CD4-positive, alpha-beta T cell treated with Interleukin-4 for 4 hours (primary cell): Measurements from ENCODE around the gene MASP1.
A peak's percentile ranks its signal among the peaks of the same experiment; 100 is the strongest.

Experiments
- DNase-seq: peaks from one replicate; pipeline ENCODE4 v3.0.0-alpha.2; 2020

The MASP1 gene, protein sequence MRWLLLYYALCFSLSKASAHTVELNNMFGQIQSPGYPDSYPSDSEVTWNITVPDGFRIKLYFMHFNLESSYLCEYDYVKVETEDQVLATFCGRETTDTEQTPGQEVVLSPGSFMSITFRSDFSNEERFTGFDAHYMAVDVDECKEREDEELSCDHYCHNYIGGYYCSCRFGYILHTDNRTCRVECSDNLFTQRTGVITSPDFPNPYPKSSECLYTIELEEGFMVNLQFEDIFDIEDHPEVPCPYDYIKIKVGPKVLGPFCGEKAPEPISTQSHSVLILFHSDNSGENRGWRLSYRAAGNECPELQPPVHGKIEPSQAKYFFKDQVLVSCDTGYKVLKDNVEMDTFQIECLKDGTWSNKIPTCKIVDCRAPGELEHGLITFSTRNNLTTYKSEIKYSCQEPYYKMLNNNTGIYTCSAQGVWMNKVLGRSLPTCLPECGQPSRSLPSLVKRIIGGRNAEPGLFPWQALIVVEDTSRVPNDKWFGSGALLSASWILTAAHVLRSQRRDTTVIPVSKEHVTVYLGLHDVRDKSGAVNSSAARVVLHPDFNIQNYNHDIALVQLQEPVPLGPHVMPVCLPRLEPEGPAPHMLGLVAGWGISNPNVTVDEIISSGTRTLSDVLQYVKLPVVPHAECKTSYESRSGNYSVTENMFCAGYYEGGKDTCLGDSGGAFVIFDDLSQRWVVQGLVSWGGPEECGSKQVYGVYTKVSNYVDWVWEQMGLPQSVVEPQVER

DNA sequence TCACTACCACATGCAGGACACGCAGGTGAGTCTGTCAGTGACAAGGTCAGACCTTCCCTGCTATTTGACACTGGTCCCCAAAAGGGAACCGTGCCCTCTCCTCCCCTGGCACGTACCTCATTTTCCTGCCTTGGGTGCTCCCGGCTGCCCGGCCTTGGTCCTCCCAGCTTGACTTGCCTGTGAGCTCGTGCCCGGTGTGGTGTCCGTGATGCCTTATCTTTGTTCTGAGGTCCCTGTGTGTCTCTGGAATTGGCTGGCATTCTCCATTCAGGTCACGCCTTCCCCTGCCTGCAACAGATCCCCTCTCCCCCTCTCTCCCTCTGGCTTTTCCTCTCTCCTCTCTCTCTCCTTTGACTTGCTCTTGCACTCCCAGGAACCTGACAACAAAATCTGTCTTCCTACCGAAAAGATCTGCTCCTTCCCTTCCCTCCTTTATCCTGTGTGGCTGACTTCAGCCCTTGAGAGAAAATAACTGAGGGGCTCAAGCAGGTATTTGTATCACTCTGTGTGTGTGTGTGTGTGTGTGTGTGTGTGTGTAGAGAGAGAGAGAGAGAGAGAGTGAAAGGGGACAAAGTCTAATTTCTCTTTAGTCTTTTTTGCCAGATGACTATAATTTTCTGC lies at the start of gene MASP1:
MASP1 (minus strand) TSS at position 226 of the 621 bp plus-strand sequence; CDS start at position 121, 105 bp downstream.
- DNase-seq: no peak

DNA sequence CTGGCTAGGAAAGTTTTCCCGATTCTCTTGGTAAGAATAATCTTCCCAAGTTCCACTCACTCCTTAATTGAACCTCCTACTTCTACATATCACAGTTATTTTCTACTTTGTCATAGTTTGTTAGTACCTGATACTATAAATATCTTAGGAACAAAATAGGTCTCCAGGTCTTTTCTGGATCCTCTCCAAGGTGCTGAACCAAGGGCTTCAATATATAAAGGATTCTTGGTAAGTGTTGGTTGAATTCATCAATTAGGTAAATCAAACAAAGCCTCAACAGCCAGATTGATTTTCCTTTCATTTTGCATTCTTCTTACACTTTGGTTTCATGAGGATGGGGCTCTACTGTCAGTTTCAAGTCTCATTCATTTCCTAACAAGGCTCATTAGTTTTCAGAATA lies 49.0 kb upstream of the MASP1 start:
- no peak for DNase-seq

DNA sequence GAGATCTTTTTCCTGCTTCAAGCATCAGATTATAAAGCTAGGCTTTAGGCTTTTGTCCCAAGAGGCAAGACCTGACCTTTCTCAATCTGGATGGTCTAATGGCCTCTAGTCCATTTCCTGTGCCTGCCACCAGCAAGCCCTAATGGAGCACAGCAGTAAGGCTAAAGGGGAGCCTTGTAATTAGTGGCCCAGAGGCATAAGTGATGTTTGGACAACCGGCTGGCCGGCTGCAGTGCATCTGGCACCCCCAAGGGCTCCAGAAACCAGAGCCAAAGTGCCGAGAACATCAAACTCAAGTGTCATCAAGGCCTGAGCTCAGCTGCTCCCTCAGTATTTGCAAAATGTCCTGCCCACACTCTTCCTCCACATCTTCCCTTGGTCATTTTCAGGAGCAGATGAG lies 44.8 kb upstream of the MASP1 start:
- no peak for DNase-seq

GRCh38 chr3:187334904-187335303 lies 43.4 kb upstream of the MASP1 start:
- DNase-seq: no peak

DNA sequence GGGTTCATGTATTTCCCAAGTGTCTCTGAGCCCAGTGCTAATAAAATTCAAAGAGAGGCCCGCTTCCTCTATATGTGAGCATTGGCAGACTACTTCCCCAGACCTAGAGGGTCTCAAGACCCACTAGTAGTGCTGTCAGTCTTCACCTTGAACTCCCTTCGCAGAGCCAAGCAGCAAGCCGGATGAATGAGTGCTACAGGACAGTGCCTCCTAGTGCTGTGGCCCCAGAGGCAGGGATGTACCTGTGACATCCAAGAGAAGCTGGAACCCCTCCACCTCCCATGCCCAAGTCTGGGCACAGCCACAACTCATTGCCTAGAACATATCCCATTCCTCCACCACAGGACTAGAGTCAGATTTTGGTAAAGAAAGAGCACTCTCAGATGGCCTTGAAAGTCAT lies 37.2 kb upstream of the MASP1 start:
- no peak for DNase-seq

GRCh38 chr3:187327845-187328244 lies 36.3 kb upstream of the MASP1 start:
- no peak for DNase-seq

GRCh38 chr3:187325632-187326031 lies 34.1 kb upstream of the MASP1 start:
- DNase-seq: no peak

DNA sequence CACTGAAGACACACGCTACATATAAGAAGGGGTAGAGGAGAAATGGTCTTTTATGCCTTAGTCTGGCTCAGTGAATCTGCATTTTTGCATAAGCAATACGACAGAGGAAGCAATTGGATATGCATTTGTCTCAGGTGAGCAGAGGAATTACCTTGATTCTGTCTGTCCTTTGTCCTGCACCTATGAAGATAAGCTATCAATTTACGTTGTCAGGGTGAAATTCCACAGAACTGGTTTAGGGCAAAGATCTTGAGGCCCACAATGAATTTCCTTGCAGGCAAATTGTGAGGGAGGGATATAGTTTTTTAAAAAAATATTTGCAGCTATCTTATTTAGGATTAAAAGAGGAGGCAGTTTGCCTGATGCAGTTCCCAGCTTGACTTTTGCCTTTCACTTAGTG lies 31.6 kb upstream of the MASP1 start:
- DNase-seq: no peak

- DNase-seq: no peak
These were observed 30.8 kb upstream of the MASP1 start for GRCh38 chr3:187322291-187322690.

DNA sequence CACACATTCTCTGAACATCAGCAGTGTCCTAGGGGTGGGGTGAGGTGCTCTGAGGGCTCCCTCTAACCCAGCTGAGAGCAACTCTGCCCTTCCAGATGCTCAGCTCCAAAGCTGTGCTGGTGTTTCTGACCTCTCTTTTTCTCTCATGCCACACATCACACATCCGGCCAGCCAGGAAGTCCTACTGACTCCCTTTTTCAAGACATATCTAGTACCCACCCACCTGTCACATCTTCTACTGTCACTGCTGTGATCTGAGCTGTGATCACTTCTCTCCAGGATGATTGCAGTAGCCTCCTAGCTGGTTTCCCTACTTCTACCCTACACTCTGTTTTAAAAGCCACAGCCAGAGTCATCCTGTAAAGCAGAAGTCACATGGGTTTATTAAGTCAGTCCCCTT lies 30.2 kb upstream of the MASP1 start:
- no peak for DNase-seq

GRCh38 chr3:187319699-187320302 lies 28.3 kb upstream of the MASP1 start:
- peak; percentile 42 for DNase-seq

DNA sequence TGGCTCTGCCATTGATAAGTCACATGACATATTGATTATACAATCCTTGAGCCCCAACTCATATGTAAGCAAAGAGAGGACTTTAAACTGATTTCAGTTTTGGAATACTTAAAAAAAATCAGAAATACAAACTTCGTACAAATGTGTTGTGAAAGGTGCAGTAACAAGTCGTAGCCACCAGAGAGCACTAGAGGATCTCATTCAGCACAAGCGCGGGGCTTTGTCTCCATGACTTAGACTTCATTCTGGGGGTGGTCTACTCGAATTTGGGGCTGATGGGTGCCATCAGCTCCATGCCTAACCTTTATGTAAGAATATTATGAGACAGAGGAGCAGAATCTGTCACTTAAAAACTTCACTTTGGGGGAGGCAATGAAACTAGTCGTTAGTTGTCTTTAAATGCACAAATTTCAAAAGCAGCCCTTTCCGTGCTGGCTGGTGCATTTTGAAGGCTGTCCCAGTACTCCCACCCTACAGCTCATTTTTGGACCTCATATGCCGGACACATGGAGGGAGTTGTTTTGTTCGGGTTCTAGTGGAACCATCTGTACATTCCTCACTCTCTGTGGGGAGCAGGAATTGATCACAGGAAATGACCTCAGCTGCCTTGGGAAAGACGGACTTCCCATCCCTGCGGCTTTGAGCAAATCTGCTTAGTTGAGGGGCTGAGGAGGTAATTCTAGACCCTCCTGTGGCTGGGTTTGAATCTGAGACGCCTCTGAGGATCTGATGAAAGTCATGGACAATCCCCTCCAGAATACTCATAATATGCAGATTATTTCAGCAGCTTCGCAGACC lies 27.5 kb upstream of the MASP1 start:
- DNase-seq: peak; percentile 46

- DNase-seq: no peak
These were observed 24.3 kb upstream of the MASP1 start for GRCh38 chr3:187315872-187316271.

DNA sequence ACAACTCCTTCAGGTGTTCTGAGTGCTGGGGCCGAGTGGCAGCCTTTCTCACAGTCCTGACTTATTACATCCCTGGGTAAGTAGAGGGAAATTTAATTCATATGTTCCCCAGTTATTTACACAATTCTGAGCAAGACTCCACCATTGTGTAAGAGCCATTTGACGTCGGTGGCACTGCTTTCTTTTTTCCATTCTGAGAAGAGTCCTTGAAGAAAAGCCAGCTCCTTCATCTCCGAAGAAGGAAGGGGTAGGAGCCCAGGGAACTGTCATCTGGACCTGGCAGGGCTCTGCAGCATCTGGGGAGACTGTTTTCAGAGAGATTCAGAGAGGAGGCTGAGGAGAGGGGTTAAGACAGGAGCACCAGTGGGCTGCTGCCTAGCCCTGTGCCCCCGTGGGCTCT lies 22.6 kb upstream of the MASP1 start:
- no peak for DNase-seq

DNA sequence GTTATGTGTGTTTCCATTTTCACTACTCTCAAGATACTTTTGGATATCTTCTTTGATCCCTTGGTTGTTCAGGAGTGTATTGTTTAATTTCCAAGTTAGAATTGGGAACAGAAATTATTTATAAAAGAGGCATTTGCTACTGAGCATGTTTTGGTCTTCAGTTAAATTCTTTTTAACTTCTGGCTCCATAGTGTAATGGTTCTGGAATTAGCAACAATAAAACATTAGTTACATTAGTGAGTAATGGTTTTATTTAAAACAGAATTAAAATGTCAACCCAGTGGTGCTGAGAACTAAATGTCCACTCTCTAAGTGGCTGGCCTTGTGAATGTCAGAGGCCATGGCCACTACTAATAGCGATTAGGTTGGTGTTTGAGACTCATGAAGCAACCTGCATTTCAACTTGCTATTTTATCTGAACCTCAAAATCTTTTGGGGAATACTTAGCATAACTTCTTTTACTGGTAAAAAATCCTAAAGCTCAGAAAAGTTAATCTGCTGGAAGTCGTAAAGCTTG lies 19.5 kb upstream of the MASP1 start:
- DNase-seq: no peak

GRCh38 chr3:187310226-187310625 lies 18.7 kb upstream of the MASP1 start:
- DNase-seq: no peak

- no peak for DNase-seq
These were observed 14.3 kb upstream of the MASP1 start for GRCh38 chr3:187305881-187306280.

- no peak for DNase-seq
These were observed 8.1 kb upstream of the MASP1 start for GRCh38 chr3:187299611-187300010.

DNA sequence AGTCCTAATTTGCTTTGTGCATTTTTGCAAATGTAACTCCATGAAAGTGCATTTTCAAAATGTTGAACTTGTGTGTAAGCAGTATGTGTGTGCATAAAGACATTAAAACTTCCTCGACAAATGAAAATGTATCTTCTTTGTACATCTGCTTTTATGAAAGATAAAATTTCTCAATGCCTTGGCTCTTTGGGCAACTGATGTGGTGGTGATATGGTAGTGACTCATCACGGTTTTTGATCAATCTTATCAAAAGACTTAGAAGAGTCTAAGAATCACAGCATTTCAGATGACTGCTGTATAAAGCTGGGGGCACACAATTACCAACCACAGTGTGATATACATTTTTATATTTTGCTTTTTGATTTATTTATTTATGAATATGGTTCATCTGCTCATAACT lies 5.4 kb upstream of the MASP1 start:
- DNase-seq: no peak

DNA sequence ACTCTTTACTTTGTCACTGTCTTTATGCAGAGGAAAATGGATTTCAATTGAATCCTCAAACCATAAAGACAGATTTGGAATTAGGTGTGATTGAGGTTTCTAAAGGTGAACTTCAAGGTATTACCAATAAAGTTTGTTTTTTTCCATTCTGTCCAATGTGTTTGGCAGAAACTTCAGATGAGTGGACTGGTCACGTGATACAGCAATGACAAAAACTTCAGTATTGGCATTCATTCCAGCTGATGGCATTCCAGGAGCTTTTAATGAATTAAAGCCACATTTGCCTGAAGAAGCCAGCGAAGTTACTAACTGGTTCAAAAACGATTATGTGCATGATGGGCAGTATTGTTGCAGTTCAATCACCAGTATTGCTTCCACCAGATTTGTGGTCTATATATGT lies 4.5 kb upstream of the MASP1 start:
- no peak for DNase-seq

DNA sequence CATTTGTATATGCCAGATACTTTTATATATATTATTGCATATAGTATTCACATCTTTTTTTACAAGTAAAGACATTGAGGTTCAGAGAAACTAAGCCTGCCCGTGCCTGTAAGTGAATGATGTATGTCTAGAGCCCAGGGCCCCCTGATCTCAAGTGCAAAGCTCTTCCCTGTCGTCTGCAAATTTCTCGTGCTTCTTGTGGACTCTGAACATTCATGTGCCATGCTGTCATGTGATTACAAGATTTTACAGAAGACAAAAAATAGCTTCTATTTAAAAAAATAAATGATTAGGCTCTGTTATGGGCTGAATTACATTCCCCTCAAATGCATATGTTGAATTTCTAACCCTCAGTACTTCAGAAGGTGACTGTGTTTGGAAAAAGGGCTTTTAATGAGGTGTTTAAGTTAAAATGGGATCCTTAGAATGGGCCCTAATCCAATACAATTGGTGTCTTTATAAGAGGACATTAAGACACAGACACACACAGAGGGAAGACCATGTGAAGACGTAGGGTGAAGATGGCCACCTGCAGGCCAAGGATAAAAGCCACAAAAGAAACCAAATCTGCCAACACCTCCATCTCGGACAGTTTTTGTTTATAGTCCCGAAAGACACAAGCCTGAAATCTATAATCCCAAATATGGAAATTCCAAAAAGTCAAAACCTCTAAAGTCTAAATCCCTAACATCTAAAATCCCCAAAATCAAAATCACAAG lies 3.9 kb upstream of the MASP1 start:
- DNase-seq: no peak
